ENCODE data around the gene FOXJ1. TPM values are rescaled to one million over a fixed set of nuclear protein-coding genes. Genes with fewer than 3 reads are reported as not detected.
A peak's percentile ranks its signal among the peaks of the same experiment; 100 is the strongest.

Gene FOXJ1
- total RNA-seq, 1 donor from 2014 or later: not detected

DNA sequence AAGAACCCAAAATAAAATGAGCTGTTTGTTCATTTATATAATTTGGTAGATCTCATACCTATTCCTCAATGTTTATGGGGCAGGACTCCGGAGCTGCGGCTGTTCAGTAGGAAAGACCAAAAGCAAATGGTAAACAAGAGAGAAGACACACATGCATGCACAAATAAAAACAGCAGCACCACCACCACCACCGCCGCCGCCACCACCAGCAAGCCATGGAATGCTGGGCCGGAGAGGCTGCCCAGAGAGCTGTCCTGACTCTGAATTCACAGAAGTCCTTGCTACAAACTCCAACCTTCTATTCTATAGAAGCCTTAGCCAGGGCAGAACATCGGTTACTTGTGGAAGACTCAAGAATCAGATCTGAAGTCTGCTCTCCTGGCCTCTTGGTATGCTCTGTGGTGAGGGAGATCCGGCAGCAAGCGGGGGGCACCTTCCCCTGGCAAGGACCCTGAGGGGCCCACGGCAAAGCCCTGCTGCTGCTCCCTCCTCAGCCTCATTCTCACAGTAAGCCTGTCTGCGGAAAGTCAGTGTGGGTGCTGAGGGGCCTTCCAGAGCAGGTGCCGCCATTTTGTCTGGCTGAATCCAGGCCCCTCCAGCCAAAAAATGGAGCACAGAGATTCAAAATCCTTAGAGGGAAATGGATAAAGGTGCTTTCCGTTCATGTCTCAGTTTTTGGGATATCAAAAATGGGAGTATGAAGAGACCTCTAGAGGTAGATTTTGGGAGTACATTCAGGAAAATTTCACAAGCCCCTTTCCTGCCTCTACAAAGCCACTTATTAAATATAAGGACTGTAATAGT lies 6.4 kb upstream of the FOXJ1 start:
- Histone ChIP-seq H3K4me1 (no peaks in the 10 kb centered on the region), H3K4me3 (no peak overlapping the region), H3K27me3 (no peaks in the 10 kb centered on the region), H3K9me3 (no peaks in the 10 kb centered on the region), H3K36me3 (no peaks in the 10 kb centered on the region), H3K27ac (no peak overlapping the region)
- intact Hi-C loops (cut with DNase I): no loop called here
- DNase-seq (ENCODE audit: extremely low spot score in 2 of 2): no peak
- TF ChIP-seq POLR2A (IDR thresholded peaks at IDR 0.05): no peak
- TF ChIP-seq, protein P1, sequence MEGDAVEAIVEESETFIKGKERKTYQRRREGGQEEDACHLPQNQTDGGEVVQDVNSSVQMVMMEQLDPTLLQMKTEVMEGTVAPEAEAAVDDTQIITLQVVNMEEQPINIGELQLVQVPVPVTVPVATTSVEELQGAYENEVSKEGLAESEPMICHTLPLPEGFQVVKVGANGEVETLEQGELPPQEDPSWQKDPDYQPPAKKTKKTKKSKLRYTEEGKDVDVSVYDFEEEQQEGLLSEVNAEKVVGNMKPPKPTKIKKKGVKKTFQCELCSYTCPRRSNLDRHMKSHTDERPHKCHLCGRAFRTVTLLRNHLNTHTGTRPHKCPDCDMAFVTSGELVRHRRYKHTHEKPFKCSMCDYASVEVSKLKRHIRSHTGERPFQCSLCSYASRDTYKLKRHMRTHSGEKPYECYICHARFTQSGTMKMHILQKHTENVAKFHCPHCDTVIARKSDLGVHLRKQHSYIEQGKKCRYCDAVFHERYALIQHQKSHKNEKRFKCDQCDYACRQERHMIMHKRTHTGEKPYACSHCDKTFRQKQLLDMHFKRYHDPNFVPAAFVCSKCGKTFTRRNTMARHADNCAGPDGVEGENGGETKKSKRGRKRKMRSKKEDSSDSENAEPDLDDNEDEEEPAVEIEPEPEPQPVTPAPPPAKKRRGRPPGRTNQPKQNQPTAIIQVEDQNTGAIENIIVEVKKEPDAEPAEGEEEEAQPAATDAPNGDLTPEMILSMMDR (IDR thresholded peaks at IDR 0.05): peak in 1 of 3 experiments; percentile 33

DNA sequence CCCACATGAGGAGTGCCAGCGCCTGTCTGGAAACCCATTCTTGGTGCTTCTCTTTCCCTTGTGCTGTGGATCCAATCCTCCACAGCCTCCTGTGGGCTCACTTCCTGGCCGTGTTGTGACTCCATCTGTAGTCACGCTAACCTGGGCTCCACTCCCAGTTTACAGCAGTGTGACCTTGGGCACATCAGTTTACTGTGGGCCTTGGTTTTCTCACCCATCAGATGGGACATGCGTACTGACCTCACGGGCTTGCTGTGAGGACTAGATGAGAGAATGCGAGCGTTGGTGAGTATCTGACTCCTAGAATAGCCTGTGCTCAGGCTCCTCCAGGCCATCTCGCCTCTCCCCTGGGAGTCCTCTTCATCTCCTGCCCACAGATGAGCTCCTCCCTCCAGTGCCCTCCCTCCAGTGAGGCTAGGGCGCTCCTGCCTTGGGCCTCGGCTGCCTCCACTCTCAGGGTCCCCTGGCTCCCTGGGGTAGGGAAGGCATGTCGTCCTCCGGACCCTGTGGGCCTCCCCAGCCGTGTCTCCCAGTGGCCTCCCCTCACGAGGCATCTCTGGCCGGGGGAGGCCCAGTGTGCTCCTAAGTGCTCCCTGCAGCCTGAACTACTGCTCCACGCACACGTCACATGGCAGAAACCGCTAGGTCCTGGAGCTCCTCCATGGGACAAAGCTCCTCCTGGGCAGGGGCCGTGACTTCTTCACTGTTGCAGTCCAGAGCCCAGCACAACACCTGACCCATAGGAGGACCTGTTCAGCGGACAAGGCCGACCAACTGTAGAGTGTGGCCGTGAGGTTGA lies 5.2 kb upstream of the FOXJ1 start:
- DNase-seq (ENCODE audit: extremely low spot score in 2 of 2): no peak
- Histone ChIP-seq H3K9me3 (no peaks in the 10 kb centered on the region), H3K4me1 (peaks cover 8% of the 10 kb centered on the region), H3K4me3 (no peak overlapping the region), H3K27me3 (no peaks in the 10 kb centered on the region), H3K36me3 (no peaks in the 10 kb centered on the region), H3K27ac (peak overlapping the region; percentile 11)
- intact Hi-C loops (cut with DNase I): no loop called here
- TF ChIP-seq, protein P1 (IDR thresholded peaks at IDR 0.05): no peak
- no peak for TF ChIP-seq POLR2AphosphoS5 (IDR thresholded peaks at IDR 0.05; ENCODE audit: insufficient read depth in 1 of 2, low read depth in 1 of 2)
- no peak for TF ChIP-seq POLR2A (IDR thresholded peaks at IDR 0.05)

DNA sequence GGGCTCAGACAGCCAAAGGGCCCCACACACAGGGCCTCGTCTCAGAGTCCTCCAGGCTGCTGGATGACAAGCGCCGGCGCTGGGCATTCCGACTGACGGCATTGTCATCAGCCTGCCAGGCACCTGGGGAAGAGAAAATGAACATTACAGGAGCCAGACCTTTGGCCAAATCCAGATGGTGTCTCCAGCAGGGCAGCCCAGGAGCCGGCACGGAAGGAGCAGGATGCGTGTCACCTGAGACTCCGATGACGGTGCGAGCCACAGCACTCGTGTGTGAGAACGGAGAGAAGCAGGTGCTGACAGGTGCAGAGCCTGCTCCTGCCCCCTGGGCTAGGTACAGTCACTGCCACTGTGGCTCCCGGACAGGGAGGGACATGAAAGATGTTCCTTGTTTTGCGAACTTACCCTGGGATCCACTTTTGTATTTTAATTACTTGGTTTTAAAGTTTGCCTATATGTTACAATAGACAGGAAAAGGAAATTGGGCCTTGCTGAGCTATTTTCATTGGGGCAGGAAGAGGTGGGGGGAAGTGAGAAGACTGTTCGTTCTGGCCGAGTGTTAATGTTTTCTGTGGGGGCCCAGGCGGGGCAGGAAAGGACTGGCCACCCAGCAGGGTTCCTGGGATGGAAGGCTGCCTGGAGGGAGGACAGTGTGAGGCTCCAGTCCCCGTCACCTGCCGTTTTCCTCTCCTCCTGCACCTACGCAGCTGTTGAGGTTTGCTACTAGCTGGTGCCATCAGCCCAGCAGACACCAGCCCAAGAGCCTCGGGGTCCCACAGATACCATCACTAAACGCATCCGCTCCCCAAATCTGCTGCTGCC lies 4.4 kb upstream of the FOXJ1 start:
- TF ChIP-seq, protein P1 (IDR thresholded peaks at IDR 0.05): no peak
- TF ChIP-seq POLR2AphosphoS5 (IDR thresholded peaks at IDR 0.05; ENCODE audit: insufficient read depth in 1 of 2, low read depth in 1 of 2): peak in 1 of 2 donors; percentile 58
- Histone ChIP-seq H3K27ac (peak overlapping the region; percentile 11), H3K4me1 (peaks cover 16% of the 10 kb centered on the region), H3K9me3 (no peaks in the 10 kb centered on the region), H3K27me3 (peaks cover 2% of the 10 kb centered on the region), H3K36me3 (no peaks in the 10 kb centered on the region), H3K4me3 (no peak overlapping the region)
- DNase-seq (ENCODE audit: extremely low spot score in 2 of 2): no peak
- intact Hi-C loops (cut with DNase I): no loop called here

DNA sequence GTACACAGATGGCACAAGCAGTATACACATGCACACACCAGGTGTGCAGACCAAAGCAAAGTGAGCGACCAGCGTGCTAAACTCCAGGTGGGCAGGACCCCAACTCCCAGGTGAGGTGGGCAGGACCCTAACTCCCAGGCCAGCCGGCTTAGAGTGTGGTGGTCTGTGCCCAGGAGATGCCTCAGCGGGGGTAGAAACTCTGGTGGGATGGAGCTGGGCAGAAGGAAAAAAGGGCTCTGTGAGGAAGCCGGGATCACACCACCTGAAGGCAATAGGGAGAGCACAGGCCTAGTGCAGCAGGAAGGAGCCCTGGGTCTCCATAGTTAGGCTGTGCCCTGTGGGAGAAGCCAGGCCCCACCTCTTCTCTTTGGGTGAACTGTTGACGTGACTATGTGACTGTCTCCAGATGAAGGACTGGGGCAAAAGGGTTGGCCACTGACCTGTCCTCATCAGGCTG lies 1.6 kb upstream of the FOXJ1 start:
- Histone ChIP-seq H3K9me3 (no peaks in the 10 kb centered on the region), H3K4me3 (no peak overlapping the region), H3K27me3 (peaks cover 21% of the 10 kb centered on the region), H3K27ac (no peak overlapping the region), H3K36me3 (no peaks in the 10 kb centered on the region), H3K4me1 (peaks cover 24% of the 10 kb centered on the region)
- intact Hi-C loops (cut with DNase I): no loop called here
- DNase-seq (ENCODE audit: extremely low spot score in 2 of 2): no peak
- TF ChIP-seq, protein P1 (IDR thresholded peaks at IDR 0.05): no peak
- TF ChIP-seq POLR2AphosphoS5 (IDR thresholded peaks at IDR 0.05; ENCODE audit: insufficient read depth in 1 of 2, low read depth in 1 of 2): no peak
- TF ChIP-seq POLR2A (IDR thresholded peaks at IDR 0.05): no peak
